GM12872 (cell line): Measurements from ENCODE around the gene PEX6.

Source experiments
- TF ChIP-seq, protein P1 (sequence below): IDR thresholded peaks from 3 replicates; pipeline ENCODE4 v1.5.1; 2011; ENCODE audit warnings: low read depth, mild to moderate bottlenecking, low read length, moderate library complexity; ENCODE audit not compliant: insufficient read depth

PEX6 gene

DNA sequence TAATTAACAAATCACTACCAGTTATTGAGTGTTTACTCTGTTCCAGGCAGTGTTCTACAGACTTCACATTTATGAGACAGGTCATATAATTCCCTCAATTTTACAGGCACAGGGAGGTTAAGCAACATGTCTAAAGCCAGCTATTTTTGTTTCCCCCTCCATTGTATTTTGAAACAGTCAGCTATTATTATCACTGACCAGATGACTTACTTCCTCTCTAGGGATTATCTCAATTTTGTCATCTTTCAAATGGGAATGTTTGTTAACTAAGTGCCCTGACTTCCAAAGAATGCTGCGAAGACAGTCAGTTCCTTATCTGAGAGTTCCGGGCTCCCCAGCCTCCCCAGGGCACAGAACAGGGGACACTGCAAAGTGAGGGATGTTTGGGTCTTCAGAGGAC lies 55.3 kb downstream of the PEX6 start:
- TF ChIP-seq, protein P1, sequence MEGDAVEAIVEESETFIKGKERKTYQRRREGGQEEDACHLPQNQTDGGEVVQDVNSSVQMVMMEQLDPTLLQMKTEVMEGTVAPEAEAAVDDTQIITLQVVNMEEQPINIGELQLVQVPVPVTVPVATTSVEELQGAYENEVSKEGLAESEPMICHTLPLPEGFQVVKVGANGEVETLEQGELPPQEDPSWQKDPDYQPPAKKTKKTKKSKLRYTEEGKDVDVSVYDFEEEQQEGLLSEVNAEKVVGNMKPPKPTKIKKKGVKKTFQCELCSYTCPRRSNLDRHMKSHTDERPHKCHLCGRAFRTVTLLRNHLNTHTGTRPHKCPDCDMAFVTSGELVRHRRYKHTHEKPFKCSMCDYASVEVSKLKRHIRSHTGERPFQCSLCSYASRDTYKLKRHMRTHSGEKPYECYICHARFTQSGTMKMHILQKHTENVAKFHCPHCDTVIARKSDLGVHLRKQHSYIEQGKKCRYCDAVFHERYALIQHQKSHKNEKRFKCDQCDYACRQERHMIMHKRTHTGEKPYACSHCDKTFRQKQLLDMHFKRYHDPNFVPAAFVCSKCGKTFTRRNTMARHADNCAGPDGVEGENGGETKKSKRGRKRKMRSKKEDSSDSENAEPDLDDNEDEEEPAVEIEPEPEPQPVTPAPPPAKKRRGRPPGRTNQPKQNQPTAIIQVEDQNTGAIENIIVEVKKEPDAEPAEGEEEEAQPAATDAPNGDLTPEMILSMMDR: no peak

- TF ChIP-seq, protein P1: no peak
Measured at GRCh38 chr6:42921801-42922200, 57.2 kb downstream of the PEX6 start.

DNA sequence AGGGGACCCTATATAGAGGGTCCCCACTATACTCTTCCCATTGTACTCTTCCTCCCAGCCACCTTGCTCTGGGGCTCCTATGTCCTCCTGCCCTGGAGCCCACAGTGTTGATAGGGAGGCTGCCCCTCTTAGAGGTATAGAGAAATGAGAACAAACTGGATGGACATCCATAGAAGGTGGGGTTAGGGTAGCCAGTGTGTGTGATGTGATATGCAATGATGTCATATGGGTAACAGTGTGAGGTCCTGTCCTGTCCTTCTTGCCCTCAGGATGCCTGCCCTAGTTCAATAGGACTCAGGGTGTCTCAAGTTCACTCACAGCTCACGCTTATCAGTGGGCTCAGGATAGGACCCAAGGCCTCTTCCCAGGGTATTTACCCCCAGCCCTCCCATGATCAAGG lies 62.7 kb downstream of the PEX6 start:
- TF ChIP-seq, protein P1: no peak

DNA sequence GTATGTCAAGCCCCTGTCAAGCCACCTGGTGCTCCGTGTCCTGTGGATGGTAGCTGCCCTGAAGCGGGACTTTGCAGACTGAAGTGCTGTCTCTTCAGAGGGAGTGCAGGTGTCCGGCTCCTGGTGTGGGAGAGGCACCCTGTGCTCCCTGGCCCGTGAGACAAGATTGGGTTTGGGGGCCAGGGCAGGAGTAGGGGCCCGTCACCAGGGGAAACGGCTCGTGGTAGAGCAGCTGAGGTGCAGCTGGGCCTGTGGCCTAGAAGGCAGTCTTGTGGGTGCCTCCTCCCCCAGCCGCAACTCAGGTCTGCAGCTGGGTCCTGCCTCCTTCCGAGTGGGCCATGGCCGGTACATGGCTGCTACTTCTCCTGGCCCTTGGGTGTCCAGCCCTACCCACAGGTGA lies 63.2 kb downstream of the PEX6 start, which contains the start of gene PTCRA:
PTCRA (plus strand) TSS at position 322 of the 400 bp plus-strand sequence; CDS start at position 339, 17 bp downstream.
- TF ChIP-seq, protein P1: no peak

GRCh38 chr6:42914546-42914945 lies 64.4 kb downstream of the PEX6 start:
- TF ChIP-seq, protein P1: no peak
